CD4-positive, alpha-beta T cell treated with Interleukin-4 for 1 hour (primary cell): Measurements from ENCODE around the gene TNRC18.
"Not testable (repeated sequence)": the region's sequence is repeated elsewhere in the genome, so short reads cannot be mapped to it uniquely, and the experiment has no call there.

Source experiments
- DNase-seq, 2 donors: peaks; one replicate each; pipeline ENCODE4 v3.0.0-alpha.2; 2020 to 2022

Gene TNRC18

DNA sequence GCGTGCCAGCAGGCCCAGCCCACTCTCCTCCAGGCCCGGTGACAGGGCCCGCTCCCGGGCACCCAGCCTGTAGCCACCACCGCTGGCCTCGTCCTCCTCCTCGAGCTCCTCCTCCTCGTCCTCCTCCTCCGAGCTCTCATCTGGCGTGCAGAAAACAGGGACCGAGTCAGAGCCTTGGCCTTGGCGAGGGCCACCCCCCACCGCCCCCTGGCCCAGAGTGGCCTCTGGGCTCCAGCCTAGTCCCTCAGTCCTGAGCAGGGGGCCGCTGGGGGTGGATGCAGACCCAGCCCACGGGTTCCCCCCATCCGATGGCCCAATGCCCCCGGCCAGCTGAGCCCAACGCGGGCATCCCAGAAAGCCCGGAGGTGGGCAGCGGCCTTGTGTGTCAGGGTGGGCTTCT, 78.0 kb downstream of the TNRC18 start:
- no peak for DNase-seq

DNA sequence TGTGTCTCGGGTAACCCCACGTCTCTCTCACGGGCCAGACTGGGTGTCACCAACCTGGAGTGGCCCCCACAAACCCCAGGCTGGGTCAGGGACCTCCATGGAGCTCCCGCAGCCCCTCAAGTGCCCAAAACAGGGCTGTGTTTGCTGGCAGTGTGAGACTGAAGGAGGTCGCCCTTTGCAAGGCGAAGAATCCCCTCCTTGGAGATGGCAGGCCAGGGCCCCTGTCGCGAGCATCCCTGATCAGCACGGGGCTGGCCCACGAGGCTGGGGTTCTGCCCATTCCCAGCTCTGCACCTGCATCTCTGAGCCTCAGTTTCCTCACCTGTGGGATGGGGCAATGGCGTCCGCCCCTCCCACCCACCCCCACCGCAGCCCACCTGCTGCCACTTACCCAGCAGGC, 78.5 kb downstream of the TNRC18 start:
- DNase-seq = no peak

DNA sequence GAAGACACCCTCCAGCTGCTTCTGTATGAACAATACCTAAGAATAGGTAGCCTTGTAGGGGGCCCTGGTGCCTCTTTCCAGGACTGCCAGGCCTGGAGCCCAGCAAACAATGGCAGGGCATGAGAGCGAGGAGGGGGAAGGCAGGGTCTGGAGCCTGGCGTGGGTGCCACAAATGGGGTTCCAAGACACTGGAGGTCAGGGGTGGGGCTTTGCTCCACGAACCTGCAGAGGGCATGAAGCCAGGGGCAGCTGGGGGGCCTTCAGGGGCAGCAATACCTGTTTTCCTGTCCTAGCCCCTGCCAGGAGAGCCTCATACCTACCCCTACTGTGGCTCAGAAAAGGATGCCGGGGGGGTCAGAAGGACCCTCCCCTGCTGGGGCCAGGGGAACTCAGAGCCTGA, 79.3 kb downstream of the TNRC18 start:
- no peak for DNase-seq

DNA sequence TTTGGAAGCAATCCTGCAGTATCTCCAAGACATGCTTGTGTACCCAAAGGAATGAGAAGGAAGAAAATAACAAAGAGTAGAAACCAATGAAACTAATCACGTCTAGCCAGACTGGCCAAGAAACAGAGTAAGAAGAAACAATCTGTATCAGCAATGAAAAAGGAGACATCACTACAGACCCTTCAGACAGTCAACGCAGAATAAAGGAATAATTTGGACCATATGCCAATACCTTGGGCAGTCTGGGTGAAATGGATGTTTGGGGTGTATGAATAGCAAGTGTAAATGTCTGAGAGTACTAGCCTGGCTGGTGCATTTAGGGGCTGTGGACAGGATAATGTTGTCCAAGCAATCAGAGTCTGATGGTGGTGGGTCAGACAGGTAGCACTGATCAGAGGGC, 79.8 kb downstream of the TNRC18 start:
- no peak for DNase-seq

DNA sequence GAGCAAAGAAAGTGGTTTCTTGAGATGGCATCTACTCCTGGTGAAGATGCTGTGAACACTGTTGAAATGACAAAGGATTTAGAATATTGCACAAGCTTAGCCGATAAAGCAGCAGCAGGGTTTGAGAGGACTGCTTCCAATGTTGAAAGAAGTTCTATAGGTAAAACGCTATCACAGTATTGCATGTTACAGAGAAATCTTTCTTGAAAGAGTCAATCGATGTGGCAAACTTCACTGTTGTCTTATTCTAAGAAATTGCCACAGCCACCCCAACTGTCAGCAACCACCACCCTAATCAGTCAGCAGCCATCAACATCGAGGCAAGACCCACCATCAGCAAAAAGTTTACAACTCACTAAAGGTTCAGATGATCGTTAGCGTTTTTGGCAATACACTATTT, 81.0 kb downstream of the TNRC18 start:
- no peak for DNase-seq

DNA sequence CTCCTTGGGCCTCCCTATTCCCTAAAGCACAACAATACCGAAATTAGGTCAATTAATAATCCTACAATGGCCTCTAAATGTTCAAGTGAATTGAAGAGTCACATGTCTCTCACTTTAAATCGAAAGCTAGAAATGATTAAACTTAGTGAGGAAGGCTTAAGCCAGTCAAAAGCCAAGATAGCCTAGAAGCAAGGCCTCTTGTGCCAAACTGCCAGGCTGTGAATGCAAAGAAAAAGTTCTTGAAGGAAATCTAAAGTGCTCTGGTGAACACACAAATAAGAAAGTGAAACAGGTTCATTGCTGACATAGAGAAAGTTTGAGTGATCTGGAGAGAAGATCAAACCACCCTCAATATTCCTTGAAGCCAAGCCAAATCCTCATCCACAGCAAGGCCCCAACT, 83.7 kb downstream of the TNRC18 start:
- no peak for DNase-seq

DNA sequence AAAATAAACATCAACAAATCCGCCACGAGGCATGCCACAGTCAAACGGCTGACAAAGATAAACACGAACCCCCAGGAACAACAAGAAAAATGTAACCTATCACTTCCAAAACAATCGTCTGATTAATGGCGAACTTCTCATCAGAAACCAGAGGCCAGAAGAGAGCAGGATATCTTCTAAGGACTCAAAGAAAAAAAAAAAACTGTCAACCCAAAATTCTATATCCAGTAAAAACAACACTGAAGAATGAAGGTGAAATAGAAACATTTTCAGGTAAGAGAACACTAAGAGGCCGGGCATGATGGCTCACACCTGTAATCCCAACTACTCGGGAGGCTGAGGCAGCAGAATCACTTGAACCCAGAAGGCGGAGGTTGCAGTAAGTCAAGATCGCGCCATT, 86.6 kb downstream of the TNRC18 start:
- no peak for DNase-seq

DNA sequence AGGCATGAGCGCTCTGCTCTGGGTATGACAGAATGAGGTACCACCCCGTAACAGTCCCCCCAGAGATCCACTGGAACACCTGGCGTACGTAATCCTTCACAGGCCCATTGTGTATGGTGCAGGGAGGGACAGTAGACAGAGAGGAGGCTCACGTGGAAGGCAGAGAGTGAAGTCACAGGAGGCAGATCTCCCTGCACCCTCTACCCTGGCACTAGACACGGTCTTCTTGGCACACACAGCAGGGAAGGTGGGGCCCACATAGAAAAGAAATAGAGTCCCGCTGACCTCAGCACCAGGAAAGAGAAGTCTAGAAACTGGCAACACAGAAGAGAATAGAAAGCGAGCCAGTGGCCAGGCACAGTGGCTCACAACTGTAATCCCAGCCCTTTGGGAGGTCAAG, 89.0 kb downstream of the TNRC18 start:
- DNase-seq = no peak

DNA sequence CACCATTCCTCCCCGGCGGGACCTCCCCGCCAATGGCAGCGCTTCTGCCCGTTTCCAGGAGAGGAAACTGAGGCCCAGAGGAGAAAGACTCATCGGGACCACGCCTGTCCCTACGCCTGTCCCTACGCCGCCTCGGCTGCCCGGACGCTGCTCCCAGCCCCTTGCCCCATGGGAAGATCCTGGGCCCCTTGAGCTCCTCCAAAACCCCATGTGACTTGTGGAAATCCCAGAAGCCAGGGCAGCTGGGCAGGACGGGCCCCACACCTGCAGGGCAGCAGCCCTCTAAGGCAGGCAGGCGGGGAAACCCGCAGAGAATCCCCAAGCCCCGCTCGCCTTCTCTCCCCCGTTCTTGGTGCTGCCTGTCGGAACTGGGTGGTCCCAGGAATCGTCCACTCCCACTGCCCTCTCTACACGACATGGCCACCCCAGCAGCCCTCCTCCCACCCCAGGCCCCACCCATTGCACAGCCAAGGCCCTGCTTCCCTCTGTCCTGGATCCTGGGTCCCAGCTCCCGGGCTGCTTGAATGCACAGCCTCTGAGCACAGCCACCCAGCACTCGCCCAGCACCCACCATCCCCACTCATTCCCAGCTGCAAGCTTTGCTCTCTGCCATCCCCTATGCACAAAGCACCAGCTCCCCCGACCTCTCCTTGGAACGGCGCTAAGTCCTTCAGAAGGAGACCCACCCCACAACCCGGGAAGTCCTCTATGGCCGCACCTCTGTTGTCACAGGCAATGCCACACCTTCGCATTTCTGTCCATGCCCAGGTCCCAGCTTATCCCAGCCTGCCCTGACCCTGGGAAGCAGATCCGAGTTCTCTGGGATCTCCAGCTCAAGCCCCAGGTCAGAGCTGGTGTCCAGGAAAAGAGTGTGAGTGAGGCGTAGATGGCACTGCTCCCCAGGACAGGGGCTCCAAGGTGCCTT, 90.3 kb downstream of the TNRC18 start:
- no peak for DNase-seq

DNA sequence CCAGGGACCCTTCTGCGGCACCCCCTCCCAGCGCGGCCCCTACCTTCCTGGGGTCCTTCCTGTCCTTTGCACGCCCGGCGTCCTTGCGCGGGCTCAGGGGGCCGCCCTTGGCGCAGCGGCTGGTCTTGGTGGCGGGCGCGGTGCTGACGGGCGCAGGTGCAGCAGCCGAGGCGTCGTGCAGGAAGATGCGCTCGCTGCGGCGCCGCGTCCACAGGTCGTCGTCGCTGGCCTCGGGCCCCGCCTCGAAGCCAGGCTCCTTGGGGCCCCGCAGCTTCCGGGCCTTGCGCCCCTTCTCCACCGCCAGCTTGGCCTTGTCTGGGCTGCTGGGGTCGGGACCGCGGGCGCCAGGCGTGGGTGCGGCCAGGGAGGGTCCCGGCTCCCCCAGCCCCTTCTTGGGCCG, 91.1 kb downstream of the TNRC18 start:
- no peak for DNase-seq

DNA sequence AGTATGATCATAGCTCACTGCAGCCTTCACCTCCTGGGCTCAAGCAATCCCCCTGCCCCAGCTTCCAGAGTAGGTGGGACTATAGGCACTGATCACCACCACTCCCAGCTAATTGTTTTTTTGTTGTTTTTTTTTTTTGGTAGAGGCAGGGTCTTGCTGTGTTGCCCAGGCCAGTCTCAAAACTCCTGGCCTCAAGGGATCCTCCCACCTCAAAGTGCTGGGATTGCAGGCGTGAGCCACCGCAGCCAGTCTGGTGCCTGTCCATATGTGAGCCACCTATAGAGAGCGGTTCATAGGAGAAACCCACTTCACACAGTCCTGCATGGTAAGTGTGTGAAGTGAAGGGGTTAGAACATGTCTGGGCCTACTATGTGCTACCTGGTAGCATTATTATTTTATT, 93.3 kb downstream of the TNRC18 start:
- no peak for DNase-seq

DNA sequence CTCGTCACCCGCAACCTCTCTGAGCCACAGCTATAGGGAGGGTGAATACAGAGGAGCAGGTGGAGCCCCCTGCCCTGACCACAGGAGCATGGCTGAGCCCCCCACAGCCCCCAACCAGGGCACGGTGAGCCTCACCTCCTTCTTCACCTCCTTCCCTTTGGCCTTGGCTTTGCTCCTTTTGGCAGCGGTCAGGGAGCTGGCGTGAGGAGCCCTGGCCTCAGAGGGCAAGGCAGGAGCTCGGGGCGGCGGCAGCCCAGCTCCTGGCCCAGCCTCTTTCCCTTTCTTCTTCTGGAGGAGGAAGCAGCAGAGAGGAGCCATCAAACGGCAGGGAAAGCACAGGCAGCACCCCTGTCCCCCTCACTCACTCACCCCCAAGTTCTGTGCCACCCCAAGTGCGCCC, 98.7 kb downstream of the TNRC18 start:
- DNase-seq = no peak

DNA sequence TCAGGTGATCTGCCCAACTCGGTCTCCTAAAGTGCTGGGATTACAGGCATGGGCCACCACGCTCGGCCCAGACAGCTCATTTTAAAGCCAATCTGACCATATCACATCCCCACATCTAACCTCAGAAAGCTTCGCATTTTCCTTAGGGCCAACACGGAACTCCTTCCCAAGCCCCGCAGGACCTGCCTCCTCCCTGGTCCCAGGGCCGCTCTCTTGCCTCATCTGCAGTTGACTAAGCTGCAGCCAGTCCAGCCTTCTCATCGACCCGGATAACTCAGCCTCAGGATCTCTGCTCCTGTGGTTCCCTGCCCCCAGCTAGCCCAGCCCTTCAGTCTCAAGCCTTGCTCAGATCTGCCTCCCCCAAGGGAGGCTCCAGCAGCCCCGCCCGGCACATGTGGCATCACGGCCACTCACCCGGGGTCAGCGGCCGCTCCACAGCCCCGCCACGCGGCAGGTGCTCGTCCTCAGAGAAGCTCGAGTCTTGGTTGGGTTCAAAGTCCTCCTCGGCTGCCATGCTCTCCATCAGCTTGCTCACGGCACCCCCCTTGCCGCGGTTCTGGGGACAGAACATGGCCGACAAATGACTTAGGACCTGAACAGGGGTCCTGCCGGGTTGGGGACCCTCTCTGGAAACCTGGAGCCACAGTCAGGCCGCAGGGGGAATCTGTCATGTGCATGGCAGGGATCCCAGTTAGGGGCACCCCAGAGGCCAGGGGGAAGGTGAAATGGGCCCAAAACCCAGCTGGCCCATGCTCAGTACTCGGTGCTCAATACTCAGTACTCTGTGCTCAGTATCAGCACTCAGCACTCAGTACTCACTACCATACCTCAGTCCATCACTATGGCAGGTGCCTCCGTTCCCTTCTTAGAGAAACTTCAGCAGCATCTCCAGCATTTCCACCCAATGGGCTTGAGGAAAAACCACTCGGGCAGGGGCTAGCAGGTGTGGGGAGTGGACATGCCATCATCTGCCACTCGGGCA, 99.5 kb downstream of the TNRC18 start:
- not testable (repeated sequence) for DNase-seq

DNA sequence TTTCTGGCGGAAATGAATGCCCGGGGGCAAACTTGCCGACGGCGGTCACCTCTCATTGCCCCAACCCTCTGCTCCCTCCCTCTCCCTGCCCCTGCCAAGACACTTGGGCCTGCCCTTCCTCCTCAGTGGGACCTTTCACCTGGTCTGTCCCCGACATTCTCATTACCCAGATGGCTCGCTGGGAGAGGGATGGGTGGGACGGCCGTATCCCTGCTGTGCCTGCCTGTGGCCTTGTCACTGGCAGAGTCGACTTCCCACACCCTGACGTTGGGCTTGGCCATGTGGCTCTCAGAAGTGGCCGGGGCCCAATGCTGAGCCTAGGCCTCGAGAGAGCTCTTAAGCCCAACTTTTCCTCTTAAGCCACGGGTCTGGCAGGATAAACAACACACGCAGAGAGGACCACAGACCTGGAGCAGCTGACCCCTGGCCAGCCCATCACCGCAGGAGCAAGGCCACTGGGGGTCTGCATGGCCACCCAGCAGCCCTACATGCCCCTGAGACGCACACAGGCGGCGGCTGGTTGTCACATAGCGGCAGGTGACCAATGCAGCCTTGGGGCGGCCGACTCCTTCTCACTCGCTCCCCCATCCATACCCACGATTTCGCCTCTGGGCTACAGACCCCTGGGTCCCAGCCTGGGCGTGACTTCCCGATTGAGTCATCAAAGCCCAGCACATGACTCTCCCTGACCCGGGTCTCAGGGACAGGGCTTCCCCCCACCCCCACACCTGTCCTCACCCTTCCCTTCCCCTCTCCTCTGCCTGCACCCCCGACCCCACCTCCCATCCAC, 100.8 kb downstream of the TNRC18 start:
- DNase-seq = no peak

DNA sequence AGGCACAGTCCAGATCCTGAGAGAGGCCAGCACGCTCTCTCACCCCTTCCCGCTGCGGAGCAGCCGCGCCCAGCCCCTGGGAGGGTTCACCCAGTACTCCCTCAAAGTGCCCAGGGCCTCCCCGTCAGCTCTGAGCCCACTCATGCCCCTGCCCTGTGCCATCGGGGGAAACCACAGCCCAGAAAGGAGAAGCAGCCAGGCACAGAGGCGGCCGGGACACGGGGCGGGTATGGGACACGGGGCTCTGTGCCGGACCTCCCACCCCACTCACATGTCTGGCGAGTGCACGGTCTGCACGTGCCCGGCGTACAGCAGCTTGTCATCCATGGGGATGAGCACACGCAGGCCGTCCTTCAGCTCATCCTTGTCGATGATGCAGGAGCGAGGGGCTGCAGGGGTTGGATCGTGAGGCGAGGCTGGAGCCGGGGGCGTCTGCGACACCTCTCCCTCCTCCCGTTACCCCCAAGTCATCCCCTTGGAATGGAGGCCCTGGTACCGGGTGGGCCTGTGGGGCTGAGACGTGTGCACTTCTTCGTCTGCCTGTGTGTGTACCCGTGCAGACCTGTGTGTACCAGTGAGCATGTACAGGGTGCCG, 102.7 kb downstream of the TNRC18 start:
- no peak for DNase-seq

DNA sequence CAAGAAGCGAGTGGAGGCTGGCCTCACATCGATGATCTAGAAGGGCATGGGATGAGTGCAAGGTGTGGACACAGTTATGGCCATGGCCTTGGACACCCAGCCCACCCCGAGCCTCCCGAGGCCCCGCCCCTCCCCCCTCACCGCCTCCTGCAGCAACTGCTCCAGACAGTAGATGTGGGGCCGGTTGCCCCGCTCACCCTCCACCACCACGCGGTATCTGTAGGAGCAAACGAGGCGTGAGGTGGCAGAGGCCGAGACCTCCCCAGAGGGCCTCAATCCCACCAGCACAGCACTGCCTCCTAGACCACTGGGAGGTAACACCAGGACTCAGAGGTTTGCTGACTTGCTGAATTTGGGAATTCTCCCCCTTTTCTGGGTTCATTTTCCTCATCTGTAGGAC, 103.2 kb downstream of the TNRC18 start:
- no peak for DNase-seq

DNA sequence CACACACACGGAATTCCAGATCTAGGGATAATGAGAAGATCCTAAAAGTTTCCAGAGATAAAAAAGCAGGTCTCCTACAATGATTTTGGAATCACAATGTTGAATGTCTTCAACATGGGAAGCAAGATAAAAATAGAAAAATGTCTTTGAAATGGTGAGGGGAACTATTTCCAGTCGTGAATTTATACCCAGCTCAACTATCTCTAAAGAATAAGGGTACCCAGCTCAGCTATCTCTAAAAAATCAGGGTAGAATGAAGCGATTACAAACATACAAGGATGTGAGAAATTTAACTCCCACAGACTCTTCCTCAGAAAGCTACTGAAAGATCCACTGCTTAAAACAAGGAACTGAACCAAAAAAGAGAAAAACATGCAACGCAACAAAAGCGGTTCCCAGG, 105.0 kb downstream of the TNRC18 start:
- DNase-seq = not testable (repeated sequence)

DNA sequence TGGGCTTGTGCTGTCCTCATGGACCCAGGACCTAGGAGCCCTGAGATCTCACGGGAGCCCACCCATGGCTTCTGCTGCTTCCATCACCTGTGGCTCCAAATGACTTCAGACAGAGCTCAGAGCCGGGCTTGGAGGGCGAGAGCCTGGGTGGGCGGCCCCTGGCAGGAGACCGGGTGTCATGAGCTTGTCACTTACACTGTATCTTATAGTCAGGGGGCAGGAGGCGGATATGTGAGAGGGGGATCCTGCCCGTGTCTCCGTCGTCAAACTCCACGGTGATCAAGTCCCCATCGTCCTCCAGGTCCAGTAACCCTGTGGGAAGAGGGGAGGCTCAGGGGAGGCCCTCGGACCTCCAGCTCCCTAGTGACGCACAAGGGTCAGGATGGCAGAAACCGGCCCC, 107.9 kb downstream of the TNRC18 start:
- DNase-seq = no peak

DNA sequence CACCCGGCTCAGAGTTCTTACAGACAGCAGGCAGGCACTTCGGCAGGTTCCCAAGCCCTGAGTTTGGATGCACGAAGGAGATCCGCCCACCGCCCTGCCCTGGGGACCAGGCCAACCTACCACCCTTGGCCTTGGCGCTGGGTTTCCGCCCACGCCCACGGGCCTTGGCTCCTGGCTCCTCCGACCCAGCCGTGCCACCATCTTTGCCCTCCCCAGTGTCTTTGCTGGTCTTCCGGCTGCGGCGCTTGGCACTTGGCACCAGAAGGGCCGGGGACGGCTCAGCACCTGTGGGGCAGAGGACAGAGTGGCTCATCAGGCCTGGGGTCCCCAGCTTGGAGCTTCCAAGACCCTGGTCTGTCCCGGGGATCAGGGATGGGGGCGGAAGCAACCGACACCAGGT, 108.8 kb downstream of the TNRC18 start:
- DNase-seq = no peak

DNA sequence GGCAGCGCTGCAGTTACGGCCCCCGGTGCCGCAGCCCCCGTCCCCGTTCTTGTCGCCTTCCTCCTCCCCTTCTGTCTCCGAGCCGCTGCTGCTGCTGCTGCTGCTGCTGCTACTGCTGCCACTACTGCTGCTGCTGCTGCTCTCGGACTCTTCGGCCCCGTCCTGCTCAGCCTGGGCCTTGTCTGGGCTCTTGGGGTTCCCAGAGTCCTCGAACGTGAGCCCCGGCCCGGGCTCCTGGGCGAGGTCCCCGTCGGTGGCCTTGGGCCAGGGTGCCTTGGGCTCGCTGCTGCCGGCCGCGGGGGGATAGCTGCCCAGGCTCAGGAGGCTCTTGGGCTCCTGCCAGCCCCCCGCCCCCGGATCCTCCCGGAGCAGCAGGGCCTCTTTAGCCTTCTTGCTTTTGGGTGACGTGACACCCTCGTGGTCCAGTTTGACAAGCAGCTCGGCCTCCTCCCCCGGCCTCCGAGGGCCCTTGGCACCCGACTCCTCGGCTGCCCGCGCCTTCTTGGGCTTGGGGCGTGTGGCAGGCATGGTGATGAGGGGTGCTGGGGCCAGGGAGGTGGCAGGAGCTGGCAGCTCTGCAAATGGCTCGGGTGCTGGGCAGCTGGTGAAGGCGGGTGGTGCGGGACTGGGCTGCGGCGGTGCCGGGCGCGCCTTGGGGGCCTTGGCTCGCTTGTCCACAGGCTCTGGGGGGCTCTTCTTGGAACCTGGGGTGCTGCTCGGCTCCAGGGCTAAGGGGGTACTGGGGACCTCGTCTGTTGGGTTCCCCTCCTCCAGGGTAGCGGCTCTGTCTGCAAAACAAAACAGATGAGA, 110.4 kb downstream of the TNRC18 start:
- not testable (repeated sequence) for DNase-seq

DNA sequence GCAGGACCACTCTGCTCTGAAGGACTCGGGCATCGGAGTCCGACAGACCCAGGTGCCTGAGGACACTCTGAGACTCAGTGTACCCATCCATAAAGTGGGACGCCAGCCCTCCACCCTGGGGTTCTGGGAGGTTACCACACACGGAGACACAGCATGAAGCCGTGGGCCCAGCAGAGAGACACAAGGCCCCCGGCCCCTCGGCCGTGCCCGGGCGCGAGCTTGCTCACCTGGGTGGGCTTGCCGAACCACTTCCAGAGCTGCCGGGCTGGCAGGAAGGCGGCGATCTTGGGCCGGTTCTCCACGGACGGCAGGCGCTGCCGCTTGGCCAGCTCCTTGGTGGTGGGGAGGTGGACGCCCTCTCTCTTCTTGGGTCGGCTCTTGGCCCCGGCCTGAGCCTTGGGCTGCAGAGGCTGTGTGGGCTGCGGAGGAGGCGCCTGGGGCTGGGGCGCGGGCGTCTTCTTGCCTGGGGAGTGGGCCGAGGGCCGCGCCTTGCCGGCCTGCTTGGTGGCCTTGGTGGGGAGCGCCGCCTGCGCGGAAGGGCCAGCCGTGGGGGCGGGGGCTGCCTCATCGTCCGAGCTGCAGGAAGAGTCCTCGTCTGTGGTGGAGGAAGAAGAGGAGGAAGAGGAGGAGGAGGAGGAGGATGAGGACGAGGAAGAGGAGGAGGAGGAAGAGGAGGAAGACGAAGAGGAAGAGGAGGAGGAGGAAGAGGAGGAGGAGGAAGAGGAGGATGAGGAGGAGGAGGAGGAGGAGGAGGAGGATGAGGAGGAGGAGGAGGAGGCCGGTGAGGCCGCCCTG, 111.2 kb downstream of the TNRC18 start:
- DNase-seq = not testable (repeated sequence)
